Hematopoietic multipotent progenitor cell treated with erythropoietin and hydrocortisone succinate and interleukin-3 and kit ligand, for 15 days (in vitro differentiated cells): Measurements from ENCODE around the gene RALGPS2.

Source experiments
- DNase-seq: peaks from one replicate; pipeline ENCODE4 v3.0.0-alpha.2; 2015; ENCODE audit warnings: low spot score

Gene RALGPS2

DNA sequence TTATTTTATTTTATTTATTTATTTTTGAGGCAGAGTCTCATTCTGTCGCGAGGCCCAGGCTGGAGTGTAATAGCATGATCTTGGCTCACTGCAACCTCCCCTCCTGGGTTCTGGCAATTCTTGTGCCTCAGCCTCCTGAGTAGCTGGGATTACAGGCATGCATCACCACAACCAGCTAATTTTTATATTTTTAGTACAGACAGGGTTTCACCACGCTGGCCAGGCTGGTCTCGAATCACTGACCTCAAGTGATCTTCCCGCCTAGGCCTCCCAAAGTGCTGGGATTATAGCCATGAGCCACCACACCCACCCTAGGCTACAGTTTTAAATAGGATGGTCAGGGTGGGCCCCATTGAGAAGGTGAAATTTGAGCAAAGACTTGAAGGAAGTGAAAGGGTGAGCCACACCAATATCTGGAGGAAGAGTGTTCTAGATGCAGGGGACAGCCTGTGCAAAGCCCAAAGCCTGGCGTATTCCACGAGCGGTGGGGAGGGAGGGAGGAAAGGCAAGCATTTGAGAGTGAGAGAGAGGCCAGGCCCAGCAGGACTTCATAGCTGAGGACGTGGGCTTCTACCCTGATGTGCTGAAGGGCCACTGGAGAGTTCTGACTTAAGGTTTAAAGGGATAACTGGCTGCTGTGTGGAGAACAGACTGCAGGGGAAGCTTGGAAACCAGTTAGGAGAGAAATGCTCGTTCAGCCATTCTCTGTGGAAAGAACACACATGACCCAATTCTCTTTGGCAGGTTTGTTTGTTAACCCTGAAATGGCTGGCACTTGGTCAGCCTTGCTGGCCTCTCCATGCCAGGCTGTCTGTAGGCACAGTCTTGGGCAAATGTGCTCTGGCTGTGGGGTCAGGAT lies 238.0 kb downstream of the RALGPS2 start:
- no peak for DNase-seq

DNA sequence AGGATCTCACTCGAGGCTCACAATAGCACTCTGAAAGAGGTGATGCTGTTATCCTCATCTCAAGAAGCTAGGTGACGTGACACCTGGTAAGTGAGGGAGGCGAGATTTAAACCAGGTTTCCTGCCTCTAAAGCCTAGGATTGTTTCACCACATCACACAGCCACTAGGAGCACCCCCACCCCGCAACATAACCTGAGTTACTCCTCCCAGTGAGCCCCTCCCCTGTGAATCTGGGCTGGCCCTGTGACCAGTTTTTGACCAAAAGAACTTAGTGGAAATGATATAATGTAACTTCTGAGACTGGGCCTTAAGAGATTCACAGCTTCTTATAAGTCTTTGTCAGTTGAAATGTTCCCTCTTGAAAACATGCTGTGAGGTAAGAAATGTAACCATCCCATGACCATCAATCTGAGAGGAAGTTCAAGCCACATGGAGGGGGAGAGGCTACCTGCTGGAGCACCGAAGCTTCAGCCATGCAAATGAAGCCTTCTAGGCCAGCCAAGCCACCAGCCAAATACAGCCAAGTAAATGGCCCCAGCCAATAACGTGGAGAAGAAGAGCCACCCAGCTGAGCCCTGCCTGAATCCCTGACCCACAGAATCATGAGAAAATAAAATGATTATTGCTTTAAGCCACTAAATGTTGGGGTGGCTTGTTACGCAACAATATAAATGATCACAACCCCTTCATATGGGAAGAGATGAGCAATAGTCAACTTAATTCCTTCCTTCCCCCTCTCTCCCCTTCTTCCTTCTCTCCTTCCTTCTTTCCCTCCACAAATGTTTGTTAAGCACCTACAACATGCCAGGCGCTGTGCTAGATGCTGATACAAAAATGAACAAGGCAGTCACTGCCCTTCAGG lies 239.7 kb downstream of the RALGPS2 start:
- DNase-seq, result no peak

DNA sequence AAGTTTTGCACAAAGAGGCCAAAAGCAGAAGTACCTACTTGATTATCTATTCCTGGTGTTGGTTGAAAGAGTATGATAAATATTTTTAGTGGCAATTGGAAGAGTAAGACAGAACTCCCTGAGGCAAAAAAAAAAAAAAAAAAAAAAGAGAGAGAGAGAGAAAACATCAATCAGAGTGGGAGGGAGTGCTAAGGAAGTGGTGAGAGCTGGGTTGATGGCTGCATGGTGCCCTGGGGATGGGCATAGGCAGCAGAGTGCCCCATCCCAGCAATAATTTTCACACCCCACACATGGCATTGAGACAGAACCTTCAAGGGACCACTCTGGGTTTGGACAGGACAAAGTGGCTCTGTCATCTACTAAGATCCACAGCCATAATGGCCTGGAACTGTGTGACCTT lies 241.3 kb downstream of the RALGPS2 start:
- no peak for DNase-seq

DNA sequence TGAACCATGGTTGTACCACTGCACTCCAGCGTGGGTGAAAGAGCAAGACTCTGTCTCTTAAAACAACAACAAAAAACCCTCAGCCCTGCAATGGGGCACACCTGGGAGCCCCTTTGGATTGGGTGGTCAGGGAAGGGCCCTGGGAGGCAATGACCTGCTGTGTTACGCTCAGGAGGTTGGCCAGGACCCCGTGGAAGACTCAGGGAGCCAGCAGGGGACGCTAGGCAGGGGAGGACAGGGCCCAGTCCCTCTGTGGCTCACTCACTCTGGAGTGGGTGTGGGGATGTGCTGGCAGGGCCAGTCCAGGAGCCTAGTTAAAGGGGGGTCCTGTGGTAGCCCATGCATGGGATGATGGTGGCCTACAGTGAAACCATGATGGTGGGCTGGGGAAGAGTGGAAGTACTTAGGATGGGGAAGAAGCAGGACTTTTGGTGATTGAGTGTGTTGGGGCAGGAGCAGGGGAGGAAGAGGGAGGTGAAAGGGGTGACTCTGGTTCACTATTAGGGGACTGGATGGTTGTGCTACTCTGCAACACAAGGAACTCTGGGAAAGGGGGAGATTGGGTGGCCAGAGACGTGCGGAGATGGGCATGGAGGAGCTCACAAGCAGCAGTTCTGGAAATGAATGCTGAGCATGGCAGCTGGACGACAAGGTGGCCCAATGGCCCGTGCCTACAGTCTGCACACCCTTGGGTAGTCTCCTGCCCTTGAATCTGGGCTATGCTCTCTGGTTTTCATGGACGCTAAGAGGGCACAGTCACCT lies 244.4 kb downstream of the RALGPS2 start:
- no peak for DNase-seq

DNA sequence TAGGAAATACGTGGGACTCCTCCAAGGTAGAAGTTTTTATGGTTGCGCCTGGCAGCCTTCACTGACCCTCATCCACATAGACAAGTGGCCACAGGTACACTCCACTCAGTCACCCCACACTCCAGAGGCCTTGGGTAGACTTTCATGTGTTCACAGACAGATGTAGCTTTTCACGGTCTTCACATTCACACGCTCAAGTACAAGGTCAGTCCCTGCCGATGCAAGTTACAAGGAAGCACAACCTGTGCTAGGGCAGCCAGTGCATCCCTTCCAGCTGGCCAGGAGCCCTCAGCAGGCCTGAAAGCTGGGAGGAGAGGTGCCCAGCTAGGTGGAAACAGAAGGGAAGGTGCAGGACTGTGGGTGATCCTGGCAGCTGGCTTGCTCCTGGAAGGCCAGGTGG lies 245.1 kb downstream of the RALGPS2 start:
- no peak for DNase-seq
